GM12872 (cell line): ENCODE measurements around the gene TEX29.

Source experiments
- TF ChIP-seq, protein P1 (sequence below): IDR thresholded peaks from 3 replicates; pipeline ENCODE4 v1.5.1; 2011; ENCODE audit warnings: low read depth, mild to moderate bottlenecking, low read length, moderate library complexity; ENCODE audit not compliant: insufficient read depth

The TEX29 gene

DNA sequence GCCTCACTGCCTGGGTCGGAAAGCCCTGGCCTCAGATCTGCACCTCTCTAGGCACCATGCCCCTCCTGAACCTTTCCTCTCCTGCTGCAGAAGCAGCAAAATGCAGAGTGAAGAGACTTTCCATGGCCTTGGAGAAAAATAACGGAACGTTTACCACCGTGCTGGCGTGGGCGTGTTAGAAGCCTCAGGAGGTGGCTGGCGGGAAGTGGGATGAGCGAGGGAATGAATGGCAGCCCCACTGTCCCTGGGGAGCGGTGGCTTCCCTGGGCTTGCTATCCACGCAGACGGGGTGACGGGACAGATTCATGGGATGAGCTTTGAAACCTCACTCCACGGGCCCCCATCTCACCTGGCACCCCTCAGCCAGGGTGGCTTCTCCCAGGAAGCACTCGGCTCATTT lies 4.3 kb downstream of the TEX29 start:
- TF ChIP-seq, protein P1, sequence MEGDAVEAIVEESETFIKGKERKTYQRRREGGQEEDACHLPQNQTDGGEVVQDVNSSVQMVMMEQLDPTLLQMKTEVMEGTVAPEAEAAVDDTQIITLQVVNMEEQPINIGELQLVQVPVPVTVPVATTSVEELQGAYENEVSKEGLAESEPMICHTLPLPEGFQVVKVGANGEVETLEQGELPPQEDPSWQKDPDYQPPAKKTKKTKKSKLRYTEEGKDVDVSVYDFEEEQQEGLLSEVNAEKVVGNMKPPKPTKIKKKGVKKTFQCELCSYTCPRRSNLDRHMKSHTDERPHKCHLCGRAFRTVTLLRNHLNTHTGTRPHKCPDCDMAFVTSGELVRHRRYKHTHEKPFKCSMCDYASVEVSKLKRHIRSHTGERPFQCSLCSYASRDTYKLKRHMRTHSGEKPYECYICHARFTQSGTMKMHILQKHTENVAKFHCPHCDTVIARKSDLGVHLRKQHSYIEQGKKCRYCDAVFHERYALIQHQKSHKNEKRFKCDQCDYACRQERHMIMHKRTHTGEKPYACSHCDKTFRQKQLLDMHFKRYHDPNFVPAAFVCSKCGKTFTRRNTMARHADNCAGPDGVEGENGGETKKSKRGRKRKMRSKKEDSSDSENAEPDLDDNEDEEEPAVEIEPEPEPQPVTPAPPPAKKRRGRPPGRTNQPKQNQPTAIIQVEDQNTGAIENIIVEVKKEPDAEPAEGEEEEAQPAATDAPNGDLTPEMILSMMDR = no peak

DNA sequence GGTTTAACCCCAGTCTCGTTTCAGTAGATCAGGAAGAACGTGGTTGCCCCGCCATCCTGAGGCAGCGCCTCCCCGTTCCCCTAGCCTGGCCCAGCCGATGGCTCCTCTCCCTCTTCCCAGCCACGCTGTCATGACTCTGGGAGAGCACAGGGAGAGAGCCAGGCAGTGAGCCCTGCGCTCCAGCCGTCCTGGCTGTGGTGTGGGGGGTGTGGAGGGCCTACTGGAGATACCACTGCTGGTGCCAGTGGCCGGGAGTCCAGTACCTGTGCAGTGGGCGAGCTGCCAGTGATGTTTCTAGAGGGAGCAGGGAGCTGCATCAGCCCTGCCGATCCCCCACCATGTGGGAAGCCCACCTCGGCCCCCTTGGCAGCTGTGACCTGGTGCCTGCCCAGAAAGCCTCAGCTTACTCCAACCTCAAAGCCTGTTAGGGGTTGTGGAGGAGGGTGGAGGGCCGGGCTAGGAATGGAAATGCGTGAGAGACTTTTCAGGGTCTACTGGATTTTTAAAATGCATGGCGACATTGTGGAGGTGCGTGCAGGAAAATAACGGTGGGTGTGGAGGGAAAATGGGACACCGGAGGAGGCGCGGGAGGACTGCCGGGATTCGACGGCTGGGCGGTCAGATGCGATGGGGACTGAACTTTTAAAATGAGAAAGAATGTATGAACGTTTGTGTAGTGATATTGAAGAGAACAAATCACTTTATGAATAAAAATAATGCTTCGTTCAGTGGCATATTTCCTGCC lies 4.9 kb downstream of the TEX29 start:
- TF ChIP-seq, protein P1 = no peak

DNA sequence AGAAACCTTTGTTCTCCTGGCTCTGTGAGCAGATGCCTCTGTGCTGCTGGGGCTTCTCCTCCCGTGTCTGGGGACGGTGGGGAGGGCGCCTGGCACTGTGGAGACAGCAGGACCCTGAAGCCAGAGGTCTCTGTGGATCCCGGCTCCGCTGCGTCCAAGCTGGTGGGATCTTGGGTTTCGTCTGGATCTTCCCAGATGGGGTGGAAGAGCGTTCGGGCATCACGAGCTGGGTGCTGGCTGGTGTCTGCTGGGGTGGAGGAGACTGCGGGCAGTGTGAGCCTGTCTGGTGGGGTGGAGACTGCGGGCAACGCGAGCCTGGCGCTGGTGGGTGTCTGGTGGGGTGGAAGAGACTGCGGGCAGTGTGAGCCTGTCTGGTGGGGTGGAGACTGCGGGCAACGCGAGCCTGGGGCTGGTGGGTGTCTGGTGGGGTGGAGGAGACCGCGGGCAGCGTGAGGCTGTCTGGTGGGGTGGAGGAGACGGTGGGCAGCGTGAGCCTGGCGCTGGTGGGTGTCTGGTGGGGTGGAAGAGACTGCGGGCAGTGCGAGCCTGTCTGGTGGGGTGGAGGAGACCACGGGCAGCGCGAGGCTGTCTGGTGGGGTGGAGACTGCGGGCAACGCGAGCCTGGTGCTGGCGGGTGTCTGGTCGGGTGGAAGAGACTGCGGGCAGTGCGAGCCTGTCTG lies 5.6 kb downstream of the TEX29 start:
- TF ChIP-seq, protein P1 = no peak

DNA sequence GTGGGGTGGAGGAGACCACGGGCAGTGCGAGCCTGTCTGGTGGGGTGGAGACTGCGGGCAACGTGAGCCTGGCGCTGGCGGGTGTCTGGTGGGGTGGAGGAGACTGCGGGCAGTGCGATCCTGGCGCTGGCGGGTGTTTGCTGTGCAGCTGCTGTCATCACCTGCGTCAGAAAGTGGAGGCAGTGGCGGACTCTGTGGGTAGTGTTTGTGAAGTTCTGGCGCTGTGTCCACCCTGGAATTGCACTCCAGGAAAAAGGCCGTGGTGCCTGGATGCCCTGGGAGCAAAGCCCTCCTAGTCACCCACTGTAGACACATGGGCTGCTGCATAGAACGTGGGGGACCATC lies 6.2 kb downstream of the TEX29 start:
- TF ChIP-seq, protein P1 = no peak

DNA sequence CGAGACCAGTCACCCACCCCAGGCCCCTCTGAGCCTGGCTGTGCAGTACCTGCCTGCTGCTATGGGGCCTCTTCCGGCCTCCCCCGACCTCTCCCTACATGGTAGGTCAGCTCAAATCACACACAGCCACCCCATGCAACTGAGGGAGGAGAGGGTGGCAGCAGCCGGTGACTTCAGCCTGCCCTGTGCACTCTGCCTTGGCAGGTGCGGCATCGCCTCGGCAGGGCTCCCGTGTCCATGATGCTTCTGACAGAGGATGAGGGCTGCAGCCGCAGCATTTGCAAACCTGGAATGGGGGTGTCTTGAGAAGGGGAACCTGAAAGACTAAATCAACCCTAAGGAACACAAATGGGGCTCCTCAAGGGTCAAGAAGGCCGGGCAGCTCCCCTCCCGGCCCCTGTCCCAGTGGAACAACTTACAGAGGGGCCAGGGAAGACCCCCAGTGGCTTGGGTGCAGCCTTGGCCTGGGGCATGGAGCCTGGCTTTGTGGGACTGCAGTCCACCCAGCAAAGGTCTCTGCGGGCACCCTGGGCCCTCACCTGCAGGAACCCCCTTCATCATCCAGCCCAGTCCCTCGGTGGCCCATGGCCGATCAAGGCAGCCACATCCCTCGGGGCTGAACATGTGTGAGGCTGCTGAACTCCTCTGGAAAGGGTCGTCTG lies 6.7 kb downstream of the TEX29 start:
- TF ChIP-seq, protein P1 = no peak

DNA sequence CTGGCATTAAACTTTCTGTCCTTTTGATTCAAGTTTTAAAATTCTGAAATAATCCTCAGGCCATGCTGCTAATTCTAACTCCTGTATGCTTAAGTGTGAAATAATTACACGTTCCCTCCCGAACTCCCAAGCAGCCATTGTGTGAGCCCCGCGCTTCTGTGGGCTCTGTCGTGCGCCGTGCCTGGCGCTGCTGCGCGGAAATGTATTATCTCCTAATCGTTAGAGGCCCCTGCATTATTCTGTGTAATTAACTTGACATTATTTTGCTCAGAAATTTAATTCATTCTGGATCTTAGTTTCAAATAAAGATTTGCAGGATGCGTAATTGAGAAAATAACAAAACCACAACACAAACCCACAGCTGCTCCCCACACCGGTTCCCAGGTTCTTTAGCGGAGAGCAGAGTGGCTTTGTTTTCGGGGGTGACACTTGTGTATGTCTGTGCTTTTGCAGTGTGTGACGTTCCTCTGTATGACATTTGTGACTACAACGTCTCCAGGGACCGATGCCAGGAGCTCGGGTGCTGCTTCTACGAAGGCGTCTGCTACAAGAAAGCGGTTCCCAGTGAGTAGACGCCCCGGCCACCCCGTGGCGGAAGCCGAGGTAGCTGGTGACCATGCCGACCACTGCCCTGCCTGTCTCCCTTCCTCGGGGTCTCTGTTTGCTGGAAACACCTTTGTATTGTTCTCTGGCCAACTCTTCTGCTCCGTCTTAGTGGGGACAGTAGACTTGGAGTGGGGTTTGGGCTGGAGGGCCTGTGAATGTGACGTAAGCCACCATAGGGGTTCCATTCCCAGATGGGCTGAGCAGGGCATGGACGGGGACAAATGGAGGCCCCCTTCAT lies 7.5 kb downstream of the TEX29 start:
- TF ChIP-seq, protein P1 = no peak
